Activated CD4-positive, CD25-positive, alpha-beta regulatory T cell (primary cell): ENCODE data around the gene CLASRP.
A peak's percentile ranks its signal among the peaks of the same experiment; 100 is the strongest.

ENCODE experiments used
- DNase-seq, 4 experiments: peaks; one replicate each; lab custom pipeline; 2025; lab: John Stamatoyannopoulos, UW

CLASRP gene

GRCh38 chr19:45061965-45062364 lies 23.1 kb downstream of the CLASRP start:
- DNase-seq: no peak

- no peak for DNase-seq
These were observed 25.3 kb downstream of the CLASRP start for GRCh38 chr19:45063851-45064801.

- DNase-seq: no peak
These were observed 28.2 kb downstream of the CLASRP start for GRCh38 chr19:45066921-45067661.

- no peak for DNase-seq
These were observed 29.2 kb downstream of the CLASRP start for GRCh38 chr19:45068041-45068440.

- no peak for DNase-seq
These were observed 30.2 kb downstream of the CLASRP start for GRCh38 chr19:45069056-45069455.

GRCh38 chr19:45070214-45070613 lies 31.4 kb downstream of the CLASRP start:
- DNase-seq: no peak

- no peak for DNase-seq
These were observed 32.2 kb downstream of the CLASRP start for GRCh38 chr19:45070861-45071544.

GRCh38 chr19:45071545-45071938 lies 32.7 kb downstream of the CLASRP start:
- no peak for DNase-seq

GRCh38 chr19:45071969-45072790 lies 33.3 kb downstream of the CLASRP start:
- DNase-seq: no peak

GRCh38 chr19:45074744-45075300 lies 36.0 kb downstream of the CLASRP start:
- no peak for DNase-seq

- DNase-seq: peak in 3 of 4 experiments; percentile 20 to 35 (median 26)
These were observed 36.6 kb downstream of the CLASRP start for GRCh38 chr19:45075301-45076028.

- DNase-seq: peak; percentile 62 to 70 (median 68)
These were observed 37.4 kb downstream of the CLASRP start, which contains the start of gene ZNF296 for GRCh38 chr19:45076029-45076850. TSS of gene ZNF296 (minus strand) at chr19:45076478. CDS start at chr19:45076373, 105 bp downstream.

GRCh38 chr19:45076851-45077730 lies 38.2 kb downstream of the CLASRP start:
- DNase-seq: no peak

GRCh38 chr19:45078390-45079062 lies 39.7 kb downstream of the CLASRP start:
- DNase-seq: no peak

- DNase-seq: peak; percentile 70 to 73 (median 71)
These were observed 40.4 kb downstream of the CLASRP start, which contains the start of gene GEMIN7 for GRCh38 chr19:45079063-45079910. TSS of gene GEMIN7 (plus strand) at chr19:45079260. CDS start at chr19:45090115, 10,855 bp downstream.

GRCh38 chr19:45079911-45080370 lies 41.1 kb downstream of the CLASRP start:
- DNase-seq: no peak

- DNase-seq: no peak
These were observed 43.3 kb downstream of the CLASRP start for GRCh38 chr19:45082170-45082569.
